Ovary (tissue), 3 donors: ENCODE results near the gene SIRT2.

Experiments used
- EP300 ChIP-seq: sonication (generic); formaldehyde crosslinking; IDR thresholded peaks from one replicate; pipeline ENCODE4 v1.6.1; 2017; ENCODE audit warnings: antibody characterized with exemption
- TF ChIP-seq, protein P1 (sequence below), 3 donors: fragments of 450-650 bp in 2 of 3; fragments of 200-600 bp in 1 of 3; IDR thresholded peaks; one replicate each; pipeline versions ENCODE4 v1.5.1 to v1.8.0; 2016 to 2022; ENCODE audit warnings: antibody characterized with exemption in 3 of 3, mild to moderate bottlenecking in 1 of 3
- donor health status: DM: no; HTN: no; CAD: no.

DNA sequence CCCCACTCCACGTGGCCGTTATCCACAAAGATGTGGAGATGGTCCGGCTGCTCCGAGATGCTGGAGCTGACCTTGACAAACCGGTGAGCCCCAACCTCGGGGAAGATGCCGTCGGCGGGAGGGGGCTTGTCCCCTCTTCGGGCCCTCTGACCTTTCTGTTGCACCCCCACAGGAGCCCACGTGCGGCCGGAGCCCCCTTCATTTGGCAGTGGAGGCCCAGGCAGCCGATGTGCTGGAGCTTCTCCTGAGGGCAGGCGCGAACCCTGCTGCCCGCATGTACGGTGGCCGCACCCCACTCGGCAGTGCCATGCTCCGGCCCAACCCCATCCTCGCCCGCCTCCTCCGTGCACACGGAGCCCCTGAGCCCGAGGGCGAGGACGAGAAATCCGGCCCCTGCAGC, 7.8 kb upstream of the SIRT2 start:
- TF ChIP-seq, protein P1, sequence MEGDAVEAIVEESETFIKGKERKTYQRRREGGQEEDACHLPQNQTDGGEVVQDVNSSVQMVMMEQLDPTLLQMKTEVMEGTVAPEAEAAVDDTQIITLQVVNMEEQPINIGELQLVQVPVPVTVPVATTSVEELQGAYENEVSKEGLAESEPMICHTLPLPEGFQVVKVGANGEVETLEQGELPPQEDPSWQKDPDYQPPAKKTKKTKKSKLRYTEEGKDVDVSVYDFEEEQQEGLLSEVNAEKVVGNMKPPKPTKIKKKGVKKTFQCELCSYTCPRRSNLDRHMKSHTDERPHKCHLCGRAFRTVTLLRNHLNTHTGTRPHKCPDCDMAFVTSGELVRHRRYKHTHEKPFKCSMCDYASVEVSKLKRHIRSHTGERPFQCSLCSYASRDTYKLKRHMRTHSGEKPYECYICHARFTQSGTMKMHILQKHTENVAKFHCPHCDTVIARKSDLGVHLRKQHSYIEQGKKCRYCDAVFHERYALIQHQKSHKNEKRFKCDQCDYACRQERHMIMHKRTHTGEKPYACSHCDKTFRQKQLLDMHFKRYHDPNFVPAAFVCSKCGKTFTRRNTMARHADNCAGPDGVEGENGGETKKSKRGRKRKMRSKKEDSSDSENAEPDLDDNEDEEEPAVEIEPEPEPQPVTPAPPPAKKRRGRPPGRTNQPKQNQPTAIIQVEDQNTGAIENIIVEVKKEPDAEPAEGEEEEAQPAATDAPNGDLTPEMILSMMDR (IDR thresholded peaks at IDR 0.05) = no peak
- TF ChIP-seq EP300 = no peak
